ELF-1 (cell line): ENCODE results near the gene VAPA.
A peak's percentile ranks its signal among the peaks of the same experiment; 100 is the strongest.

Experiments
- DNase-seq: peaks from one replicate; pipeline ENCODE4 v3.0.0-alpha.2; 2016; ENCODE audit warnings: low read depth, low spot score

The VAPA gene

DNA sequence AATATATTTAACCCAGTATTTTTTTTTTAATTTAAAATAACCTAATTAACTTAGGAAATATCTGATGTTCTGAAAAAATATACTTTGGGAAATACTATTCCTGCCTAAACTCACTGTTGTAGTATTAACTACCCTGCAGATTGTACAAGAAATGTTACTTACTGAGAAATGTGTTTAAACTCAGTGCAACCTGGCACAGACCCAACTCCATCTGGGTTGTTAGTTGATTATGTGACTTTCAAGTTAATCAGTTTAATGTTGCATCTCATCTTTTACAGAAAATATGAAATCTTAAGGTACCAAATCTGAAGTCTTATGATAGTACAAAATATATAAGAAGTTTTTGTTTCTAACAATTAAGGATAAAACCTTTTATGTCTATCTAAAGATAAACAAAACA lies 27.3 kb downstream of the VAPA start:
- no peak for DNase-seq

DNA sequence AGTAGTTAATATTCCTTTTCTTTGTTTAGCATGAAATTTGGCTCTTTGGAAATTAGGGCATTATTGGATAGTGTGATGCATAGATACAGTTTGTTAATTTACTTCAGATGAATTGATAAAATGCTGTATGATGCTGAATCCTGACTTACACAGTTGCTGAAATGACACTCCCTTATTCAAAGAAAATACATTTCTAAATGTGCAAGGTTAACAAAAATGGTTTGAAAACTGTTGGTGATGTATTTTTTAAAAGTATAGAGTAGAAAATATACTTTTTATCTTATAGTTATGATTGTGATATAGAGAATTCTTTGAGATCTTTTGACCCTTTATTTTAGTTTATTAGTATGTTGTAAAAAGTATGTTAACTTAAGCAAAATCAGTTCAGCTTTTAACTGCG lies 27.8 kb downstream of the VAPA start:
- DNase-seq, result no peak

DNA sequence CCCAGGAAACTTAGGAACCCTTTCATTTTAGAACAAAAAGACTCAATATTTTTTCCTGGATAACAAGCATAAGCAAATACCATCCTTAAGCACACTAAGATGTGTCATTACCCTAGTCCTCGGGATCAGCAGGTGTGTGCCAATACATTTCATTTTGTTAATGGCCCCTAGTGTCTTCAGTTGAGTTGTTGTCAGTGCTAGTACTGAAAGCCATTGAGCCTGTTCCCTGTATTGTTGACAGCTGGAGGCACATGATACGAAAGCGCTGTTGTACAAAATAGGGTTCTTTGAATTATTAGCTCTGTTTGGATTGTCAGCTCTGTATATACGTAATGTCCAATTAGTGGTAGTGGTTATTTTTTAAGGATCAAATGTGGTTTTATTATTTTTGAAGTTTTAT lies 29.5 kb downstream of the VAPA start:
- no peak for DNase-seq

DNA sequence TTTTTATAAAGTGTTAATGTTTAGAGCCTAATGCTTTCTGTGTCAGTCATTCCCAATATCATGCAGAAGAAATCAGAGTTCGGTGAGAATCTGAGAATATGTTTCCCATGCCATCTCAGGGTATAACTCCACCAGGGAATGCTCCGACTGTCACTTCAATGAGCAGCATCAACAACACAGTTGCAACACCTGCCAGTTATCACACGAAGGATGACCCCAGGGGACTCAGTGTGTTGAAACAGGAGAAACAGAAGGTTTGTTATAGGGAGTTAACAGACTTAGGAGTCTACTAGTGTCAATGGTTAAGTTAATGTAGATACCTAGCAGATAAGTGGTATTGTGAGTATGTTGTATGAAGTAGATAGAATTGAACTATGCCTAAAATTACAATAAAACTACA lies 31.0 kb downstream of the VAPA start:
- no peak for DNase-seq

DNA sequence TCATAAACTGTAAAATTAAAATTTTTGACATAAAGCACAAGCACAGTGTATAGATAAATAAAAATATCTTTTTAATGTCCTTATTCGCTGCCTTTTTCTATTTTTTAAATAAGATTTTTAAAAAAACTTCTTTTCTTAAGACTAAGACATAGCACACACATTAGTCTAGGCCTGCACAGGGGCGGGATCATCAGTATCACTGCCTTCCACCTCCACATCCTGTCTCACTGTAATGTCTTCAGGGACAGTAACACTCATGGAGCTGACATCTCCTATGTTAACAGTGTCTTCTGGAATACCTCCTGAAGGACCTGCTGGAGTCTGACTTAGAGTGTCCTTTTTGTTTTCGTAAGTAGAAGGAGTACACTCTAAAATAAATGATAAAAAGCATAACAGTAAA lies 33.0 kb downstream of the VAPA start:
- no peak for DNase-seq

DNA sequence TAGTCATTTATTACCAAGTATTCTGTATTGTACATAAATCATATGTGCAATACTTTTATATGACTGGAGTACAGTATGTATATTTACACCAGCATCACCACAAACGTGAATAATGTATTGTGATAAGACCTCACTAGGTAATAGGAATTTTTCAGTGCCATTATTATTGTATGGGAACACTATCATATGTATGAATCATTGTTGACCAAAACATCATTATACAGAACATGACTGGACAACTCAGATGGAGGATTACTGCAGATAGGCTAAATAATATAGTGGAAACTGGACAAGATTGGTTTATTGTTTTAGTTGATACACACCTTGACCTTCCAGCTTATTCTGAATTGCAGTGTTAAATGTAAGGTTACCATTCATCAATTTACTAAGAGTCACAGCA lies 33.4 kb downstream of the VAPA start:
- no peak for DNase-seq

DNA sequence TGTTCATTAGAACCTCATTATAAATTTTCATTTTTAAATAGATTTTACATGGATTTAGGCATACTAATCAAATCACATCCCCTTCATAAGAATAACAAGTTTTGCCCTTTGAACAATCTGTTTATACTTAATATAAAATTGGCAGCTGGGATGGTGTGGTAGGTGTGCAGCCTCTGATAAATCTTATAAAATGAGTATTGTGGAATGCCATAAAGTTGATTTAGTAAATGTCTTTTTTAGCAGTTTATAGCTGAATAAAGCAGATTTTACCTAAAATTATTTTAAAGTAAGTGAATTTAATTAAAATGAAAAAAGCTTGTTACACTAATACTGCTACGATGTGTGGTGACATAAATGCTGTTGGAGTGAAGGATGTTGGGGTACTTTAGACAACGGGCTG lies 35.5 kb downstream of the VAPA start:
- DNase-seq, result no peak

DNA sequence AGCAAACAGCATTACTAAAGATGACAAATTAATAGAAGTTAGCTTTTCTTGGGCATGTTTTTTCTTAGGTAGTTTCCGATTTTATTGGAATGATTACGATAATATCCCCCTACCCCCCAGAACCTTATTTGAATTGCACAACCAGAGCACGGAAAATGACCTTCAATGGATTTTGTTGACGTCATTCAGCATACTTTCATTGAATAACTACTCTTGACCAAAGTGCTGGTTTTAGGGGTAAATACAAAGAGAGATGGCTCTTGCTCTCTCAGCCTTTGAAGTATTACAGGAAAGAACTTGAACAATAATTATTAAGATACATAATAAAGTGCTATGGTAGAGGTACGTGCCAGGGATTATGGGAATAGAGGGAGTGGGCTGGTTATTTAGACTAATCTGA lies 36.0 kb downstream of the VAPA start:
- DNase-seq, result no peak

DNA sequence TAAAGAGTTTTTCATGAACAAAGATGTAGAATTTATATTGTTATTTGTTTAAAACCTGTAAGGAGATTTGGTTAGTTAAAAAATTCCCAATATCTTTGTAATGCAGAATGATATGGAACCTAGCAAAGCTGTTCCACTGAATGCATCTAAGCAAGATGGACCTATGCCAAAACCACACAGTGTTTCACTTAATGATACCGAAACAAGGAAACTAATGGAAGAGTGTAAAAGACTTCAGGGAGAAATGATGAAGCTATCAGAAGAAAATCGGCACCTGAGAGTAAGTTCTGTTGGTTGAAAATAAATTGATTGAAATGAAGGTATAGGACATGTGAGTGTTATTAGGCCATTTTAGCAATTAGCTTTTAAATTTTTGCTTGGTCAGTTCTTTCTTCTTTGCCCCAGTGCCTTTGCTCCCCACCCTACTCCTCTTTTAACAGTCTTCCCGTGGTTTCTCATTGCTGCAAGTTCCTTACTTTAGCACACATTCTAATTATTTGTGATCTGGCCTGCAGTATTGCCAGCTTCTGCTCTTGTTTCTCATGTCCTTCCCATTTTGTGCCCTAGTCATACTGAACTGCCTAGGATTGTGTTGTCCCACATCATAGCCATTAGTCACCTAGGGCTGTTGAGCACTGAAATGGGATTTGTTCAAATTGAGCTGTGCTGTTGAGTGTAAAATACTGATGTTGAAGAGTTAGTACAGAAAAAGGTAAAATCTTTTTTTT lies 36.6 kb downstream of the VAPA start:
- DNase-seq, result no peak

DNA sequence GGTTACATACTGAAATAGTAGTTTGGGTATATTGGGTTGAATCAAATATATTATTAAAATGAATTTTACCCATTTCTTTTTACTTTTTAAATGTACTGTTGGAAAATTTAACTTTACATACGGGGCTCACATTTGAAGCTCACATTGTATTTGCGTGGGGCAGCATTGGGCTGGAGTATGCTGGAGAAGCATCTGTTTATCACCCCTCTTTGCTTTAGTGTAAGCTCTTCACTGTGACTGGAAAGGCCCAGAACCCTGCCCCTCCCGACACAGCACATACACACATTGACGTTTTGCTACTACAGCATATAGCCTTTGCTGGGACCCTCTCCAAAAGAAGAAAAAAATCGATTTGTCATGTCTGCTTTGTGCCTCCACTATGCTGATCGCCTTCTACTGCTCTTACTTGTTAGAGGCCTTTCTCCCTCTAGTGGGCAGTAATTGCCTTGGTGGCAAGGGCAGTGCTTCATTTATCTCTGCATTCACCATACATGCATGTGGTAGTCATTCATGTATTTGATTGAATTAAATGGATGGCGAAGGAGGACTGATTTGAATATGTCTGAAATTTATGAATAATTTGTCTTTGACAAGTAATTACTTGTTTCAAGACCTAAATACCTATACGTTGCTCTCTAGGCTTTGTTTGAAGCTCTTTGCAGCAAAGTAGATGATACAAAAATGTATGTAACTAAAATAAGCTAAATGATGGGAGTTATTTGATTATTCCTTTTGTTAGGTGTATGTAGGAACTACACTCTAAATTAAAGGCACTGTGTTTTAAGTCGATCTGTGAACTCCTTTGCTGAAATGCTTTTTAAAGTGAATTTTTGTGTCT lies 37.4 kb downstream of the VAPA start:
- peak; percentile 57 for DNase-seq

DNA sequence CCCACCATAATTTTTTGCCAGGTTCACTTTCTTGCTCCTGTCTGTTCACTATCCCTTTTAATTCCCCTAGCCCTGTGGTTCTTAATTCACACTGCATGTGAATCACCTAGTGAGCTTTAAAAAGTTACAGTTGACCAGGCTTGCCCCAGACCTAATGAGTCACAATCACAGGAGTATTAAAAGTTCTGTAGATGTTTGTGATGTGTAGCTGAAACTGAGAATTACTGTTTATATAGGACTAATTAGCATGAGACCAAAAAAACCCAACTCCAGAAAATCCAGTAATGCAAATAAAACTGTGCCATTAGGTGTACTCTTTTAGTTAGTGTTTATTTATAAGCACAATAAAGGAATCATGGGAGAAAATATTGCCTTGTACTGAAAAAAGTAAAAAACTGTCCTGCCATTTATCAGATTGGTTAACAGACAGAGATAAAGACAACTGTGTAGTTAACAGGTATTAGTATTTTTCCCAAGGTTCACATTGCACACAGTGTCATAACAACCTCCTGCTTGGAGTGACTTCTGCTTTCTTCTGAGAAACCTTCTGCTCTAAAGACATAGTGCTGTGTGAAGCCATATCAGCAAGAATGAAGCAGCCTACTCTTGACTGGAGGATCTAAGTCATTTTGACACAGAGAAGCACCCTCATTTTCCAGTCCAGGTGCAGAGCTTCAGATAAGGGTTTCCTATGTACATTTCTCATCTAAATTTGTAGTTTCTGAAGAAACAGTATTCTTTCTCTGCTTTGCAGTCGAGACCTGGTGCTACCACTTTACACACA lies 39.0 kb downstream of the VAPA start:
- DNase-seq, result no peak

DNA sequence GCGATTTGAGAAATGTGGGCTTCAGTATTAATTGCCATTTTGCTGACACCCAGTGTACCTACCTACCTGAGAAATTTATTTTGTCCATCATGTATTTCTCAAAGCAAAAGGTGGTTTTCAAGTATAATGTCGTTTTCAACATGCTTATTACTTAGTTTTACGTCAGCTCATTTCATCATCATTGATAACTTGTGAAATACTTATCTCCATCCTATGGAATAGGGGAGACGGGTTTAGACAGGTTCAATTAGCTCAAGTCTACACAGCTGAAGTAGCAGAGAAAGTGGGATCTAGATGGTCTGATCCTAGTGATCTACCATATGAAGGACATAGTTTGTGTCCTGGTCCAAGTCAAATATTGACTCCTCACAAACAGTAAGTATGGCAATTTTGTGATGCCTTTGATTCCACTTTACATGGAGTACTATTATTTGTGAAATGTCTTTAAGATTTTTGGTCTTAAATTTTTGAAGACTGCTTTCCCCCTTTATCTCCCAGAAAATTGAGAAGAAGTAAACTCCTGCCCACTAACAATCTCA lies 45.1 kb downstream of the VAPA start:
- no peak for DNase-seq

DNA sequence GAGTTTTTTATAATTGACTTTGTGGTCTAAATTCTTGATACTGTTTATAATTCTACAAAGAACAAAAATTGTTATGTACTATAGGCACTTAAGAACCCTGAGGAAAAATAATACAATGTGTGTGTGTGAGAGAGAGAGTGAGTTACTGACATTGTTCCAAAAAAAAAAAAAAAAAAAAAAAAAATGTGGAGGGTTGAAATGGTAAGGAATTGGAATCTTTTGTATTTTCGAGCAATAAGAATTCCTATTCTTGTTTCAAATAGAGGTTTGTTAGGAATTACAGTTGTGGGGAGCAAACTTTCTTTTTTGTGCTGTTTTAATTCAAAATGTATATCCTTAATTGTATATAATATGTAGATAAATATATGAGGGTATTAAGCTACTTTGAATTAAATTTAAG lies 45.7 kb downstream of the VAPA start:
- no peak for DNase-seq

DNA sequence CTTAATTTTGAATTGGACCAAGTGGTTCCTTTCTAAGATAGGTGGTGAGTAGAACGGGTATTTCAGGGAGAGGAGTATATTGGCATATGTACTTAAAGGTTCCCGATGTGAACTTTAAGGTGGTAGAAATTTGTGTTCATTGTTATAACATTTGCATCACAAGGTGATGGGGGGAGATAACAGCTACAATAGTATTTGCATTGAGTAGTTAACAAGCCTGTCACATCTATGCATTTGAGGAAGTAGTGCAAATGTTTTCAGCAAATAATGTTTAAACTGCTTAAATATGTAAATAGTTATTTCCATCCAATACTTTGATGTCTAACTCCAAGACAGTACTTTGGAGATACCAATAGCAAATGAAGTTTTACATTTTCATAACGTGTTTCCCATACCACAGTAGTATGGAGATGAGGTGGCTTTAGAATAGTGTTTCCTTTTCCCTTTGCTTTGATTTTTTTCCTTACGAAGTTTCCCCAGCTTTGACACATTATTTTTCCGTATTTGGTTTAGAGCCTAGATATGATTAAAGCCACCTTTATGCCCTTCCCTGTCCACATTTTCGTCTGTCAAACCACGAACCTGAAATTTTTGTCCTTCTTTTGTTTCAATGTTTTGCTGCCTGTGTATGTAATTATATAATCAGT lies 46.6 kb downstream of the VAPA start:
- no peak for DNase-seq

DNA sequence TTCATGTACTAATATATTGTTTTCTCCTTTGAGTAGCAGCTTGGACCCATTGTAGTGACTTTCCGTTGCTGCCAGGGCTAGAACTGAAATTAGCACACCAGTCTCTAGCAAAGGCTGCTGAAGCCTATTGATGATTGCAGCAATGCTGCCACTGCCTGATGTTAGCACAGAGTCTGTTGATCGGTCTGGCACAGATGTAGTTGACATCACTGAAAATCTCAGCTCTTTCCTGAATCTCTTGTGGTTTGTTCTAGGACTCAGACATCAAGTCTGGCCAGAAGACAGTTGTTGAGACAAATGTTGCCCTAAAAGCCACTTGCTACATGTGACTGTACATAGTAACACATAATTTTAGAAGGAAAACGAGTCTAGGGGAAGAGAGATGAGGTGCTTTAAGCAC lies 47.2 kb downstream of the VAPA start:
- DNase-seq, result no peak

DNA sequence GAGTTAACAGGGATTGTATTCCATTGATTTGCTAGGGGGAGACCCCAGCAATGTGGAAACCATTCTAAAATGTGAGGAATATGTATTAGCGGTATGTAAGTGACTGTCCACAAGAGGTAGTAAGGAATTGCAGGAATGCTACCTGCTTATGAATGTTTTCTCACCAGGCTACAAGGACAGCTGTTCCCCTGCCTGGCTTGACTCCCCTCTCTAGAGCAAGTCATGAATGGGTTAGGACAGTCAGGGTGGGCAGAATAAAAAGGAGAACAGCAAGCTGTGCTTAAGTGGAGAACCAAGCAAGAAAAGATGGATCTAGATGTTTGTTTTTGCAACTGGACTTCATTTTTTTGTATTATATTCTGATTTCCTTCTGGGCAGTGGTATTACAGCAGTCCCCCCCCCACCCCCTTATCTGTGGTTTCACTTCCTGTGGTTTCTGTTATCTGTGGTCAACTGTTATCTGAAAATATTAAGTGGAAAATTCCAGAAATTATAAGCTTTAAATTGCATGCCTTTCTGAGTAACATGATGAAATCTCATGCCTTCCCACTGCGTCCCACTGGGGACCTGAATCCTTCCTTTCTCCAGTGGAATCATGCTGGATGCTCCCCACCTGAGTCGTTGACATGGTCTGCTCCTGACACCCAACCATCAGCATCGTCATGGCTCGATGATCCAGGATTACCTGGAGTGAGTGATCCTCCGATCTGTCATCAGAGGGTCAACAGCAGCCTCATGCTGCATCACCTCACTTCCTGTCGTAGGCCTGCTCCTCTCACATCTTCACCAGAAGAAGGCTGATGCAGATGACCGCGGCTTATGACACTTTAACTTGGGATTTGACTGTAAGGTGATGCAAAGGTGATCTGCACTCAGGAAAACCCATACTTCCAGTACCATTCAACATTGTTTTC lies 52.2 kb downstream of the VAPA start:
- no peak for DNase-seq

DNA sequence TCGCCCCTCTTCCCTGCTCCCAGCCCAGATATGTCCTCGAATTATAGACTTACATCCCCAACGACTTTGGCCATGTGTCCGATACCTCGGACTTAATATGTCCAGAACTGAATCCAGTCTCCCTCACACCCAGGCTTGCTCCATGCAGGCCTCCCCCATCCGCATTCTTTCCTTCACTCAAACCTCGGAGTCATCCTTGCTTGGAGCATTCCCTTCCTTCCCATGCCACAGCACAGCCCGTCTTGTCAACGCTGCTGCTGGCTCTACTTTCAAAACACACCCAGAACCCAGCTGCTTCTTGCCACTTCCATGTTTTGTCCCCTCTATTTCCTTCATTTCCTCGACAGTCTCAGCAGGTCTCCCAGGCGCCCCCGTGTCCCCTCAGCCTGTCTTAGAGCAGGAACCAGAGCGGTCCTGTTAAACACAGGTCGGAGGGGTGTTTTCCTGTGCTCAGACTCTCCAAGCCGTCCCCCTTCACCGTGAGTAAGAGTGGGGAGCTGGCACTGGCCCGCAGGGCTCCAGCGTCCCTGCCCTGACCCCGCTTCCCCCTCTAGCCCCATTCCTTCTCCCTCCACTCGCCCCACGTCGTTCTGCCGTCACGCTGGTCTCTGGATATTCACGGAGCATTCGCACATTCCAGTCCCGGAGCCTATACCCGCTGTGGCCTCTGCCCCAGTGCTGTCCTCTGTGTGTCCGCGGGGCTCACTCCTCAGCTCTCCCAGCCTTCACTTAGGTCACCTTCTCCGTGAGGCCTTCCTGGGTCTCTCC lies 54.4 kb downstream of the VAPA start:
- DNase-seq, result peak; percentile 30

DNA sequence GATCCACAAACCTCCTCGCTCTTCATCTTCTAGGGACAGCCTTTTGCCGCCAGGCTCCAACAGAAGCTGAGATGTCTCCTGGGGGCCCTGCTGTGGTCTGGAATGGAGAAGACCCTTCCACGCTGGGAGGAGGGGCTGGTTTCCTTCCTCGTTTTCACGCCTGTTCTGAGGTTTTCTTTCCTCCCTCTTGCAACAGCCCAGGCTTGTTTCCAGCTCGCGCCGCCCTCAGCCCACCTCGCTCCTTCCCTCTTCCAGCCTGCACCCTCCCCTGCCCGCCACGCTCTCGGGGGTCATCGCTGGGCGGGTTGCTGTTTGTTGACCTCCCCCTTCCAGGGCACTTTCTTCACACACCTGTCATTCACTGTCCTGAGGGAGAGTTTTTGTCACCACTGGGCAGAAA lies 55.4 kb downstream of the VAPA start:
- DNase-seq, result no peak

DNA sequence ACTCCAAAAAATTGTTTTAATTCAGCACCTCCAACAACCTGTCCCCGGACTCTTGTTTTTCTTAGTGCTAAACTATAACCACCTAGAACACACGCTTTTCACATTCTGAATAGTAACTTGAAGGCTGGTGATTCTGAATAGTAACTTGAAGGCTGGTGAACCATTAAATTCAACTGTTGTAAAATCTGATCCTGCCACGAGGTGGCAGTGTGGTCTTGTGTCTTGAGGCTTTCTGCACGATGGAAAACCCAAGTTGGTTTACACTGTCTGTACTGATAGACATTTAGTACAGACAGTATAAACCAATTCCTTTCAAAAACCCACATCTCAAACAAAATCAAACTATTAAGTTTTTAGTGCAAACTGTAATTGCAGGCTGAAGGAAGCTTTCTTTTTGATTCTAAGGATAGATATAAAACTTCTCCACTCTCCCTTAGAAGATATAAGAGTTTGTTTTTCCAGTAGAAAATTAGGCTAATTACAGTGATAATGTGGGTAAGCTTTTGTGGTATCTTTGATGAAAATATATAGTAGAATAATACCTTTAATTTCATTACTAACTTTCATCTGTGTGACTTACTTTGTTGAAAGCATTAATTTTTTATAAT lies 57.6 kb downstream of the VAPA start:
- DNase-seq, result peak; percentile 82
